Stimulated activated CD8-positive, alpha-beta memory T cell treated with anti-CD3 and anti-CD28 coated beads, Interleukin-7, amount 100 ng/mL, for 24 hours (primary cell): Measurements from ENCODE around the gene DNAAF8.

Experiments
- DNase-seq: peaks from one replicate; pipeline ENCODE4 v3.0.0-alpha.2; 2020; ENCODE audit warnings: low read depth

DNAAF8 gene

DNA sequence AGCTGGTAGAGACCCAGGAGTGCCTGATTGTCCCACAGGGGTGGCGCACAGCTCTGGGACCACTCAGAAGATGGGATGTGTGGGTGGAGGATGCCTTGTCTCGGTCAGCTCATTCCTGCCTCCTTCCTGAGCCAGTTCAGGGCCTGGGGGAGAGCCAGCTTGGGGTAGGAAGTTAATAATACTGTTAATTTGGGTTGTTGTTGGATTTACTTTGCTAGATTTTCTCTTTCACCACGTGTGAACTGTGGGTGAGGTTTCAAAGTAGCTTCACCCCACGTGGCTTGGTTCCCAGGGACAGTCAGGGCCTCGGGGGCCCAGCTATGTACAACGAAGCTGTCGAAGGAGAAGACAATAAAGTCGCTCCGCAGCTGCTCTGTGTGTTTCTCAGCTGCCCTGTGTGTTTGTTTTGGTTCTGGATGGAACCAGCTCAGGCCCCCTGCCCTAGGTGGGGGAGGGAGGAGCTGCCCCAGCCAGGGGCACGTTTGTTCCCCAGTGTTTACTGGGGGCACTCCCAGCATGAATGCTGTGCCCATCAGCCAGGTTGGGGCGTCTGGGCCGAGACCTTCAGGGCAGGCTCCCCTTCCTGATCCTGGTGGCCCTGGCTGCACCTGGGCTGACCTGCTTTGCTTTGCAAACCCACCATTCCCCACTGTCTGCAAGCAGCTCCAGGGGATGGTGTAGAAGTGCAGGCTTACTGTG is 38.7 kb upstream of the DNAAF8 start:
- no peak for DNase-seq

DNA sequence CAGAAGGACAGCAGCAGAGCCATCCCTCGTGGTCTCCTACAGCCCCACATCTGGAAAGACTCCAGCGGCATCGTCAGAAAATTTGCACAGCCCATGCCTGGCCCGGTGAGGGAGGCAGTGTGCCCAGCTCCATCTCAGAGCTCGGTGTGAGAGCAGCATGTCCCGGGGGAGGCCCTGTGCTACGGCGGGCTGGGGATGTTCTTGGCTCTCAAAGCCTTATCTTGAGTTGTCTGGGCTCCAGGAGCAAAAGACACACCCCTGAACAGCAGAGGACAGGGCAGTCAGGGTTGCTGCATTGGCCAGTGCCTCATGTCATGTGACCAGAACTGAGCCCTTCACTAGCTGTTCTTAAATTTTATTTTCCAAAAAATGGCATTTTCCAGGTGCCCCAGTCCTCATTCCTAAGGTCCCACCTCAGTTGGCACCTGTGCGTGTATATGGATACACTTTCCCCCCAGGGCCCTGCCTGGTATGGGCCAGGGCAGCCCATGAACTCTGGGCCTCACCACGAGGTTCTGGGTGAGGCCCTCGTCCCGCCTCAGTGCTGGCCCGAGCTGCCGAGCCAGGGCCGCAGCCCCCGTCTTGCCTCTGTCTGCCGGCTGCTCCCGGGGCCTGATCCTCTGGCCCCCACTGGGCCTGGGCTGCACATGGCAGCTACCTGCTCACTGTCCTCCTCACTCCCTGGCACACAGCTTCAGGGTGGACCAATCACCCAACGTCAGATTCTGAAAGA is 38.0 kb upstream of the DNAAF8 start:
- no peak for DNase-seq

DNA sequence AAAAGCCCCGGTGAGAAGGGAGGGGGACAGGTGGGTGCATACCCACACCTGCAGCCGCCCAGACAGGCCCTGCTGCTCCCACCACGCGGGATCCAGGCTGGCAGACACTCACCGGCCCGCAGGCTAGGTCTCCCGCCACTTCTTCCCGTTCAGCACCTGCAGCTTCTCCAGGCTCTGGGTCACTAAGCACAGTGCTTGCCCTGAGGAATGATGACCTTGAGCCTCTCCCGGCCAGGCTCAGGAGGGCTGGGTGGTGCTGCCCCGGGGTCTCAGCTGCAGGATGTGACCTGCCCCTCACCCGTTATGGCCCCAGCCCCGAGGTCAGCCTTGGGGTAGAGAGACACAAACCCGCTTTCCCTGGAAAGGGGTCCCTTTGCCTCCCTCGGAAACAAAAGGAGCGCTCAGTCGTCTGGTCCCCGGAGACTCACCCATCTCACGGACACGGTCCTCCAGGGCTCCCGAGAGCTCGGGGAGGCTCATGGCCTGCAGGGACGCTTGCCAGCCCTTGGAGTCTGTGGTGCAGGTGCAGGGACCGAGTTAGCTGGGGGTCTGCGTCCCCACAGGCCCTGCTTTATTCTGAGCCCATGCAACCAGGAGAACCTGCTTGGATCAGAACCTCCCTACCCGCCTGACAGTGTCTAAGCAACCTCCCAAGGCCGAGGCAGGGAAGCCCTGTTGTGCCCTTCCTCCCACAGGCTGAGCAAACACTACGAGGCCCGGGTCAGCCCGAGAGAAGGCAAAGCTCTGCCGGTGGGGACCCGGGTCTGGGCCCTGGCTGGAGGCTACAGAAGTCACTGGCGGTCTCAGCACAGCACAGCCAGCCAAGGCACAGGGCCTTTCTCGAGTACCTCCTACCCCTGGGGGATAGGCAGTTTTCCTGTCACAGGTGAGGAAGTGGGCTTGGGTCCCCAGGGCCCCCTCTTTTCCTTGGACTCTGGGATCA is 37.2 kb upstream of the DNAAF8 start:
- DNase-seq = no peak

DNA sequence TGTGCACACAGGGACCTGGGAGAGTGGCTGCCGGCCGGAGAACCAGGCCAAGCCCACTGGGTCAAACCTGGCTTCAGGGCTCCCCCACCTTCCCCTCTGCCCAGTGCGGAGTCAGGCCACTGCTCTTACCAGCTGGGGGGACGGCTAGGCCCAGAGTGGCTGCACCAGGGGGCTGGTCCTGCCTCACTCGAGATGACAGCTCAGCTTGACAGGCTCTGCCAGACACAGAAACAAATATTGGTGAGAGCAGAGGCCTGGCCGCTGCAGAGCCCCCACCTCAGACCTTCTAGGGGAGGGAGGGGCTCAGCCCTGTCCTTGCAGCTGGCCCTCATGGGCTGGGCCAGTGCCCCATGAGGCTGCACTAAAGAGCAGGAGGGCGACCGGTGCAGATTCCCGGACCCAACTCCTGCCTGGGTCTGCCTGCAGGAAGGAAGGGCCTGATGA is 36.5 kb upstream of the DNAAF8 start:
- no peak for DNase-seq

DNA sequence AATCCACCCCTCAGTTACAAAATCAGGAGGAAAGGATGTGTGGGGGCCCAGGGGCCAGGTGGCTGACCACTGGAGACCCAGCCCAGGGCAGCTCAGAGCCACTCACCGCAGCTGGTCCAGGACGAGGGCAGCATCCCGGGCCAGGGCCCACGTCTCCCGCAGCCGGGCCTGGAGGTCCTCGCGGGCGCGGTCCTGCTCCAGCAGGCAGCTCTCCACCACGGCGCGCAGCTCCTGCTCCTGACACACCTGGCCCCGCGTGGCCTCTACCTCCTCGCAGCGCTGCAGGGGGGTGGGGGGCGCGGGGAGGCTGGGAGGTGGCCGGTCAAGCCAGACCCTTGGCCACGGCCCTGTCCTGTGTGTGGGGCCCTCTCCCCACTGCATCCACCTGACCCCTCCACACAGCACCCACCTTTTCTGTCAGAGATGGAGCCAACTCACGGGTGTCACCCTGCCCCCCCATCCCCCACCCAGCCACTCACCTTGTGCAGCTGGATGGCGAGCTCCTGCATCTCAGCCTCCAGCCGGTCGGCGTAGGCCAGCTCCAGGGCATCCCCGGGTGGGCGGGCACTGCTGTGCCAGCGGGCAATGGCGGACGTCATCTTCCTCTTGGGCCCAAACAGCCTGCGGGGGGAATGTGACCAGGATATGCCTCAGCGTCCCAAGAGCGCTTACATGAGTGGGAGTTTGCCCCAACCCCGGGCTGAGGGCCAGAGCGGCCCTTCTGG is 35.9 kb upstream of the DNAAF8 start:
- DNase-seq = no peak

DNA sequence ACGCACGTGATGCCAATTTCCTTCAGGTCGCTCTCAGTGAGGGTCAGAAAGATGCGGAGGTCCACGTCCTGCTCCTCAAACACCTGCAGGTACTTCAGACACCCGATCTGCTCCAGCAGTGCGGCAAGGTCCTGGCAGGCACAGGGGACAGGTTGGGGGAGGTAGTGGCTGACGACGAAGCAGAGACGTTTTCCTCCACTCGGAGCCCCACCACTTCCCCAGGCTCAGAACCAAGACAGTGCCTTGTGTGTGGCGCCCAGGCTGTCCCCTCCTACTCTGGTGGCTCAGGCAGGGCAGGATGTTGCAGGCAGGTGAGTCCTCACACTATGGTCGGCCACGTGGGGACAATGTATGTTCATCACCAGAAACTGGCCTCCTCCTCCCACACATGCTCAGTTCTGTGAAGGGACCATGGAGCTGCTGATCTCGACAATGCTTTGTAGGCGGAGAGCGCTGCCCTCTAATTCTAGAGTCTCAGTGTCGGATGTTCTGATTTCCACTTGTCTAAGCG is 35.2 kb upstream of the DNAAF8 start:
- no peak for DNase-seq

DNA sequence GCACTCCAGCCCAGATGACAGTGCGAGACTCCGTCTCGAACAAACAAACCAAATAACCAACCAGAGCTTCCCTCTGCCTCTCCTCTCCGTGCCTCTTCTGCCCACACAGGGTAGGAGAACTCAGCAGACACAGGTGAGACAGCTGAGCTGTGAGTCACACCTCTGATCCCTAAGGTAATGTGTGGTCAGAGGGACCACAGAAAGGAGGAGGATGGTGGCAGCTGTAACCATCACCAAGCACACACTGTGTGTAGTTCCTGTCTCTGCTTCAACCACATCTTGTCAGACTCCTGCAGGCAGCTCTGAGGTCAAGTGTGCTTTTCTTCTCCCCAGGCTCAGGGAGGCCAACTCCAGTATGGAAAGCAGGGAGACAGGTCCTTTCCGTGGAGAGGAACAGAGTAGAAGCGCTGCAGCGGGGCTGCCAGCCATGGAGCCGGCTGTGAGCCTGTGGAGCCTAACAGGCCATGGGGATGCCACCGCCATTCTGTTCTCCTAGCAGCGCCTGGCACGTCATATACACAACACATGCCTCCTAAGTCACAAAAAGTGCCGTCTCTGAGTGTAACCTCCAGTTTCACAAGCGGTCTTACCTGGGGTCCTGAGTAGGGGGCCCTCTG is 33.8 kb upstream of the DNAAF8 start:
- DNase-seq = no peak

DNA sequence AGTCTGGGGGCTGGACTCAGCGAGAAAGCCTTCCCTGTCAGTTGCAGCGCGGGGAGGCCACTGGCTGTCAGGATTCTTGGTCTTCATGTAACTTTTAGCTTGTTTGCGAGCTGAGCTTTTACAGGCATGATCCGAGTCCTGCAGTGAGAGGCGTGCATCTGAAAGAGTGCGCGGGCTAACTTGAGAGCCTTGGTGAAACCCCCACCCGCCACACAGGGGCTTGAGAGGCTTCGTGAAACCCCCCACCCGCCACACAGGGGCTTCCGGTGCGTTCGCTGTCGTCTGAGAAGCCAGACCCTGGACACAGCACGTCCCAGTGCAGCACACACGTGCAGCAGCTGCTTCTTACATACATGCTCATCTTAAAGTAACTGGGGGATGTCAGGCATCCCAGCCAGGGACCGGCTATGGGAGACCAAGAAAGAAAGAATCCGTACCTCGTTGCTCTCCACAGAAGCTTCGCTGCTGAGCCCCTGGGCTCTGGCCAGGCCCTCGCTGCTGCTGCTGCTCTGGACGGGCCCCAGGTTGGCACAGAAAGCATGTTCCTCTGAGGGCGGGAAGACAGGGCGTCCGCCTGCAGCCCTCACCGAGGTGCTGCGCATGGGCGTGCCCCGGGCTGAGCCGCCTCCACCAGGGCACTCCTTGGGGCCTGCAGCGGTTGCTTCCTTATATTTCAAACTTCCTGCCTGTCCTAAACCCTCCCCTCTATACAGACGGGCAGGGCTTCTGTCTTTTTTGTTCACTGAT is 33.2 kb upstream of the DNAAF8 start:
- DNase-seq = no peak

DNA sequence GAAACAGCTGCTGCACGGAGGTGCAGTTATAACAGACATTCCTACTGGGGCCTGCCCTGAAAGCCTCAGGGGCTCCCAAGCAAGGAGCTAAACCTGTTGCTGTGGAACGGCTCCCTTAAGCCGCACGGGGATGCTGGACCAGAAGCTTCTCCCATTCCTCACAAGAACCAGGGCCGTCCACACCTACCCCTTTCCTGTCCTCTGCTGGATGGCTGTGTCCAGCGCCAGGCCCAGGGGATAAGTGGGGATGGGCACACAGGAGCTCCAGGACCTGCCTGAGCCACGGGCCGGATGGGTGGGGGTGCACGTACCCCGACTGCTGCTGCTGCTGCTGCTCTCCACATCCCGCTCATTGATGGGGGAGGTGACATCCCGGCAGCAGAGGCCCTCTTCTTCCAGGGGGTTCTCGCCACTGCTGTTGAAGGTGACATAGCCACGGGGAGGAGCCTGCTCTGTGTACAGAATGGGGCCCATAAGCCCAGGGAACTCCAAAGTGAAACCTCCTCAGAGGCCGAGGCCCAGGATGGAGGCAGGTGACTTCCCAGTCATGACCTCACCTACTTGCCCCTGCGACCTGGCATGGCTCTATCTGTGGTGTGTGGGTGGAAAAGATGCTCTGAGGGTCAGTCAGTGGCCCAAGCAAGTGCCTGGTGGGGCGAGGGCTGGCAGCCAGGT is 32.4 kb upstream of the DNAAF8 start:
- no peak for DNase-seq

DNA sequence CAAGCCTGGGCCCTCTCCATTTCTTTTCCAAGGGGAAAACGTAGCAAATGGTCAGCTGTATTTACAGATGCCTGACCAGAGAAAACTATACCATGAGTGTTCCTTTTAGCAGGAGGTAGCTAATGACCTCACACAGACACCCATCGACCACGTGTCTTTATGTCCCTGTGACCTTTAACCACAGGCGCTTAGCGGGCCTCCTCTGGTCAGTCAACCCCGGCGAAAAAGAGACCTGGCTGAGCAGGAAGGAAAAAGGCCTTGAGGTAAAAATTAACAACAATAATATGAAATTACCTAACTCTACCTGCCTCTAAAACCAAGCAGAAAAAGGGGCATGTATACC is 31.9 kb upstream of the DNAAF8 start:
- no peak for DNase-seq

DNA sequence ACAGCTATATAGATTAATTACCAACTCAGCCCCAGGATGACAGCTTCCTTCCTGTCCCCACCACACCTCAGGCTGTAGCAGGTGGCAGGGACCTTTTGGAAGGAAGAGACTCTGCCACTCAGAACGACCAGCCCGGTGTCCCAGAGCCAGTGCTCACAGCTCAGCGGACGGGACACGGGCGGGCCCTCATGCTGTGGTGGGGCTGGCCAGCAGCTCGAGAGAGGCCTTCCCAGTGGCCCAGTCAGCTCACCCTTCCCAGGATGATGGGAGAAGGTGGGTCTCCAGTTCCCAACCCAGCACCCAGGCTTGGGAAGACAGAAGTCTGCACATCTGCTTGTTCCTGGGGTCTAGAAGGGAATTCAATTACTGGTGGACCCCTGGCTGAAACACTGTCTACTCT is 30.4 kb upstream of the DNAAF8 start:
- DNase-seq = no peak

DNA sequence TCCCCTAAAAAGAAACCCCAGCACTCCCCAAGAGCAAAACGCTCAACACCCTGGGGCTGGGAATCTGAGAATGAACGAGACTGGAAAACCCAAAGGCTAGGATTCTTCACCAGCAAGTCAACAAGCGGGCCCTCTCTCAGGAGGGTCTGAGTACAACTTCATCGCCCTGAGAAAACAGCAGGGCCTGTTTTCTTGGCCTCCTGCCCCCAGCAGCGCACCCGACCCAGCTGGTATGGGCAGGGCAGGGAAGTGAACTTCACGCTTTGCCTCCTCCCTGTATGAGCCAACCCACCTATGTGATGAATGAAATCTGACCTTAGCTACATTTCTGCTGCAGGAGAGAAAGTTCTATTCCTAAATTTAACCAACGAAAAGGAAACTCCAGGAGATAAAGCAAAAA is 29.8 kb upstream of the DNAAF8 start:
- no peak for DNase-seq

DNA sequence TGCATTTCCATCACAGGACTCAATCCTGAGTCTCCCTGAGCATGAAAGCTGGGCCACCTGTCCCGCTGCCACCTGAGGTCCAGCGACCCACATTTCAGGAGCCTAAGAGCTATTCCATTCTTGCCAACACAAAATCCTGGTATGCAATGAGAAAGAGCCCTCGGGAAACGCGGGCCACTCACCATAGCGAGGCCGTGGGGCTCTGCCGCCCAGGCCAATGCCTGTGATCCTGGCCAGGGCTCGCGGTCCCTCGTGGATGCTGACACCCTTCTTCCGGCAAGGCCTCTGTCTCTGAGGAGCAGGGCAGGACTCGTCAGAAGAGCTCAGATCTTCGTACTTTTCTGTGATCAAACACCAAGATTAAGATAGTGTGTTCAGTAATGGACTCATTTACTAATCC is 29.4 kb upstream of the DNAAF8 start:
- no peak for DNase-seq

DNA sequence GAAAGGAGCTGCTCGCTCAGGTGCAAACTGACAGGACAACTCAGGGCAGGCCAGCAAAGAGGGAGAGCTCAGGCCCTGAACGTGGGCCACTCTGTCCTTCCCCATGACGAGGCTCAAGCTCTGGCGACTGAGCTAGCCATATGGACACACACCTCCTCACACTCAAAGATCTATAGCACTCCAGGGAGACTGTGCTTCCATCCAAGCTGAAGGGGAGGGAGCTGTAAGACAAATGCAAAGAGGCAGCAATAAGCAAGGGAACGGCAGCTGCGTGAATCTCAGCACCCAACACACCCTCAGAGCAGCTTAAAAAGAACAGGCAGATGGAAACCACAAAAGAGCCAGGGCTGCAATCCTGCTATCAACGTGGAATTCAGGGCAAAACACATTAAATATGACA is 27.5 kb upstream of the DNAAF8 start:
- no peak for DNase-seq

DNA sequence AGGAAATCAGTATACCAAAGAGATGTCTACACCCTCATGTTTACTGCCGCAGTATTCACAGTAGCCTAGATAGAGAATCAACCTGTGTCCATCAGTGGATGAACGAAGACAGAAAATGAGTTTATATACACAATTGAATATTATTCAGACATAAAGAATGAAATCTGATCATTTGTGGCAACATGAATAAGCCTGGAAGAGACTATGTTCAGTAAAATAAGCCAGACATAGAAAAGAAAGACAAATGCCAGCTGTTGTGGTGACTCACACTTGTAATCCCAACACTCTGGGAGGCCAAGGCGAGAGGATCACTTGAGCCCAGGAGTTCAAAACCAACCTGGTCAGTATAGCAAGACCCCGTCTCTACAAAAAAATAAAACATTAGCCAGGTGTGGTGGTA is 24.9 kb upstream of the DNAAF8 start:
- DNase-seq = no peak

DNA sequence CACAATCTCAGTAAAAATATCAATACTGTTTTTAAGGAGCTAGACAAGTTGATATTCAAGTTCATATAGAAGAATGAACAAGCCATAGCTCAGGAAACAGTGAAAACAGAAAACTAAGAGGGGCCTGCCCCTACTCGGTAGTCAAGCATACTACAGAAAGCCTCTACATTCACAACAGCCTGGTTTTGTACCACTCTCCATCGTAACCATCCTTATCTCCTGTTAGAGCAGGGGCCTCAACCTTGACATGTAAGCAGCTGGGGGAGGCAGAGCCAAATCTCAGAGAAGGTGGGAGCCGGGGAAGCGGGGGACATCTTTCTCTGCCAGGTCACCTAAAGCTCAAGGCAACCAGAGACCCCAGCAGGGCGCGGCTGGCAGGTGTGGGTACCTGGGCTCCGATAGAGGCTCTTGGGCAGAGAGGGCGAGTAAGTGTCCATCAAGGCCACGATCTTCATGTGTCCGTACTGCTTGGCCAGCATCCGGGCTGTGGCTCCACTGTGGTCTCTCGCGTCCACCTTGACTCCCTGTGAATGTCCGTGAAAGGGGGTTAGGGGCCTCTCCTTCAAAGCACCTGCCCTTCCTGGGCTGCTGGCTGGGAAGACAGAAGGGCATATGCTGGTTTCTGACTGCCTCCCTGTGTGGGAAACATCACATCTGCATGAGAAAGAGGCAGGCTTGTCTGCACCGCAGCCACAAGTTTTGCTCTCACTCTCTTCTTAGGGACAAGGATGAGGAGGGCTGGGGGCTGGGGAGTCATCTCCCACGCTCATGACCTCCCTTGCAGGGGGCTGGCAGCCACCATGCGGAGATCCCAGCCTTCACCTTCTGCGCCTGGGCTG is 20.5 kb upstream of the DNAAF8 start:
- no peak for DNase-seq

DNA sequence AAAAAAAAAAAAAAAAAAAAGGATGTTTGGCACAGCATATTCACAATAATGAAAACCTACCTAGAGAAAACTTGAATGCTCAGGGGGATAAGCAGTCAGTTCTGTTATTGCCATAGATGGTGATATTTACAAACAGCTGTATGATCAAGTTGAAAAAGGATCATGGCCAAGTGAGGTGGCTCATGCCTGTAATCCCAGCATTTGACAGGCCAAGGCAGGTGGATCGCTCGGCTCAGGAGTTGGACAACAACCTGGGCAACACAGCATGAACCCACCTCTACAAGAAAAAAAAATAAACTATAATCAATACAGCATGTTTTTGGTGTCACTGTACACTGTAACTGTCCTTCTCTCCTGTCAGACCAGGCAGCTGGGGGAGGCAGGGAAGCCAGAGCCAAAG is 19.3 kb upstream of the DNAAF8 start:
- no peak for DNase-seq

DNA sequence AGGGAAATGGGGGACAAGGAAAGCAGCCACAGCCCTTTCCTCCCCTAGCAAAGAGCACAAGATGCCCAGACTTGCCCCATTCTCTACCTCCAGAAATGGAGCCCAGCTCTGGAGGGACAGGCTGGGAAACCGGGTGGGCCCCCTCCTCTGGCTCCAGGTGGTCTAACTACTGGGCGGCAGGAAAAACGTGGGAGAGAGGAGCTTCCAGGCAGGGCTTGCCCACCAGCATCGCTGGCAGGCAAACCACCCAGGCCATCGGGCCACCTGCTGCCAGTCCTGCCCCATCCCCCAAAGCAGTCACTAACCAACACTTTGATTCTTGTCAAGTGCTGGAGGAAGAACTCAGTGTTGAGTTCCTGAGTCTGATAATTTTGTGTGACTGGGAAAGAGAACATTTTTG is 15.9 kb upstream of the DNAAF8 start:
- DNase-seq = no peak

DNA sequence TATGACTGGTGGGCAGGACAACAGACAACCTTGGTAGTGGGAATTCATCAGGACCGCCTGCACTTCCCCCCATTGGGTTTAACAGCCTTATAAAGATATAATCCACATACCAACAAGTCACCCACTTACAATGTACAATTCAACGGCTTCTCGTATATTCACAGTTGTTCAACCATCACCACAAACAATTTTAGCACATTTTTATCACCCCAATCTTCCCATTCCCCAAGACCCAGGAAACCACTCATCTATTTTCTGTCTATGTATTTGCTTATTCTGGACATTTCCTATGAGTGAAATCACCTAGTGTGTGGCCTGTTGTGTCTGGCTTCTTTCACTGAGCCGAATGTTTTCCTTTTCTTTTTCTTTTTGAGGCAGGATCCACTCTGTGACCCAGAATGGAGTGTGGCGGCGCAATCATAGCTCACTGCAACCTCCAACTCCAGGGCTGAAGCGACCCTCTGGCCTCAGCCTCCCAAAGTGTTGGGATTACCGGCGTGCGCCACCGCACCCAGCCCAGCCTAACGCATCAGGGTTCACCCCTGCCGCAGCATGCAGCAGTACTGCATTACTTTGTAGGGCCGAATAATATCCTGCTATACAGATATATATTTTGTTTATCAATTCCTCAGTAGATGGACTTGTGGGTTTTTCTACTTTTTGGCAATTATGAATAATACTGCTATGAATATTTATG is 11.1 kb upstream of the DNAAF8 start:
- DNase-seq = no peak
